IPS DF 4.7 (cell line): ENCODE data around the gene CEP164.
"Not testable (repeated sequence)": the region's sequence is repeated elsewhere in the genome, so short reads cannot be mapped to it uniquely, and the experiment has no call there.

ENCODE experiments used
- DNase-seq: peaks from one replicate; pipeline ENCODE4 v3.0.0-alpha.2; 2013; ENCODE audit warnings: low spot score; ENCODE audit errors: extremely low read depth

The CEP164 gene

DNA sequence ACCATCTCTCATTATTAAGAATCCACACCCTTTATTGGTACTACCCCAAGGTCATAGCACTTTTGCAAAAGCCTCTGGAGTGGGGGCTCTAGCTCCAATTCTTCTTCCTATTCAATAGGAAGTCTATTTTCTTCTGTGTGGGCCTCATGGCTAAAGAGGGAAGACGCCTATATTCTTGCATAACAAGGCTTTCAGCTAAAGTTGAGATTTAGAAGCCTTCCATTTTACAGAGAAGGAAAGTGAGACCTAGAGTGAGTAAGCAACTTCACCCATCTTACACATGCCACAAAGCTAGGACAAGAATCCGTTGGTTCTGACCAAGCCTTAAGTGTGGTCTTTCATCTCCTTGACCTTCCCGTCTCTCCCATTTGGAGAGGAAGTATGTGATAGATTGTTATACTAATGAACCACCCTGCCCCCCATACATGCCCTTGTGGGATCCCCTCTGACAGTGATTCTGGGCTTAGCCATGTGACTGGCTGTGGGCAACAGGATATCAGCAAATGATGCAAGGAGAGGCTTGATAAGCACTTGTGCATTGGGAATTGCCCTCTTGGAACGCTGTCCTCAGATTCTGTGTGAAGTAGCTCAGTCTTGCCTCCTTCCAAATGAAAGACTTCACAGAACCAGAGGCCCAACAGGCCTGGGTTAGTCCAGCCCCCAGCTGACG lies 23.9 kb upstream of the CEP164 start:
- DNase-seq, result no peak

- DNase-seq, result no peak
Measured at GRCh38 chr11:117305145-117305544, 22.5 kb upstream of the CEP164 start.

GRCh38 chr11:117309310-117309709 lies 18.3 kb upstream of the CEP164 start:
- DNase-seq, result no peak

GRCh38 chr11:117313091-117313490 lies 14.6 kb upstream of the CEP164 start:
- no peak for DNase-seq

GRCh38 chr11:117313828-117314768 lies 13.6 kb upstream of the CEP164 start:
- DNase-seq, result no peak

DNA sequence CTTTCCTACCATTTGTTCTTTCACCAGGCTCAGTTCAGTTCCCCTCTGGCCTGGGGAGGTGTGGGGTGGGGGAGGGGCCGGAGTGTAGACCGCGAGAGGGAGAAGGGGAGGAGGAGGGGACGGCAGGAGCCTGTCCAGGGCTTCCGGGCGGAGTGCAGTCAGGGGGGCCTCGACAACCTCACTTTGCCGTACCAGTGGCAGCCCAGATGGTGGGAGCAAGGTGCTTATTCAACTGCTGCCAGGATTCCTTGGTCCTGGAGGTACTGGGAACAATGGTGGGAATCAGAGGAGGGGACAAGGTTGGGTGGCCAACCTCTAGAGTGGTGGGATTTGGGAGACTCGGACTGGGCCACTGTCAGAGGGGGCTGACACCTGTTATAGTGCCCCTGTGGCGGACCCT lies 12.8 kb upstream of the CEP164 start:
- DNase-seq, result no peak

GRCh38 chr11:117315285-117316196 lies 12.1 kb upstream of the CEP164 start:
- DNase-seq, result no peak

DNA sequence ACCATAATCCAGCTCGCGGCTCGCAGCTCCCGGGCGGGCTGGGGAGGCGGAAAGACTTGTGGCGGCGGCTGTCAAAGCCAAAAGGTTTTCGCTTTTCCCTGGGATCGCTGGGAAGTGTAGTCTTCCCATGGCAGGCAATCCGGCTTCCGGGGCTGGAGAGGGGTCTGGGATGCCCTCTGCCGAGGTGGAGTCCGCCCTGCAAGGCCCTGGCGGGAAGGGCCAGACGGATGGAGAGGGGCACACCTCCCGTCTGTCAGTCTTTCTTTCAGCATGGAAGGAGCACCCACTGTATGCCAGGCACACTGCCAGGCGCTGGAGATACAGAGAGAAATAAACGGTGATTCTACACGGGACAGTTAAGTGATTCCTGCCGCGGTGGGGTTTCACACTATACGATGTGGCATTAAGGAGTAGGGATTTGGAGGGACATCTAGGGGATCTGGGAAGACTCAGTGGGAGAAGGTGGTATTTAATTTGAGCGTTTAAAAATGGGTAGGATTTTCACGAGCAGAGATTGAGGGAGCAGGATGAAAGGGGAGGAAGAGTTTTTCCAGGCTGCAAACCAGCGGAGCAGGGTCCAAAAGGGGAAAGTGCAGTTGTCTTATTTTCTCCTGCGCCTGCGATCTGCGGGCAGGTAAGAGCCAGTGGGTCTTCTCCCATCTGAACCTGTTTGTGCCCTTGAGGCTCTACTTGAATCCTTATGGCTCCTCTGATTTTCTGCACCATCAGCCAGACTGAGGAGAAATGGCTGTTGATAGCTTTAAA lies 11.3 kb upstream of the CEP164 start, which contains the start of gene BACE1:
BACE1 (minus strand) TSS at position 60 of the 765 bp plus-strand sequence. CDS start 461 bp downstream, outside the sequence.
- DNase-seq, result peak; percentile 75

DNA sequence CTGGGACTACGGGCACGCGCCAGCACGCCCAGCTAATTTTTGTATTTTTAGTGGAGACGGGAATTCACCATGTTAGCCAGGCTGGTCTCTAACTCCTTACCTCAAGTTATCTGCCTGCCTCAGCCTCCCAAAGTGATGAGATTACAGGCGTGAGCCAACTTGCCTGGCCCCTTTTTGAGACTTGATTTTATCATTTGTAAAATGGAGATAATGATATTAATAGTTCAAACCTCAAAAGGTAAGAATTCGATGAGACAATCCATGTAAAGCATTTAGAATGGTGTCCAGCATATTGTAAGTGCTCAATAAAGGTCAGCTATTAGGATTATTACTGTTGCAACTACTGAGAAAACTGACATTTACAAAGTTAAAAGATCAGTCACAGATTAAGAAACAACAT lies 8.9 kb upstream of the CEP164 start:
- no peak for DNase-seq

DNA sequence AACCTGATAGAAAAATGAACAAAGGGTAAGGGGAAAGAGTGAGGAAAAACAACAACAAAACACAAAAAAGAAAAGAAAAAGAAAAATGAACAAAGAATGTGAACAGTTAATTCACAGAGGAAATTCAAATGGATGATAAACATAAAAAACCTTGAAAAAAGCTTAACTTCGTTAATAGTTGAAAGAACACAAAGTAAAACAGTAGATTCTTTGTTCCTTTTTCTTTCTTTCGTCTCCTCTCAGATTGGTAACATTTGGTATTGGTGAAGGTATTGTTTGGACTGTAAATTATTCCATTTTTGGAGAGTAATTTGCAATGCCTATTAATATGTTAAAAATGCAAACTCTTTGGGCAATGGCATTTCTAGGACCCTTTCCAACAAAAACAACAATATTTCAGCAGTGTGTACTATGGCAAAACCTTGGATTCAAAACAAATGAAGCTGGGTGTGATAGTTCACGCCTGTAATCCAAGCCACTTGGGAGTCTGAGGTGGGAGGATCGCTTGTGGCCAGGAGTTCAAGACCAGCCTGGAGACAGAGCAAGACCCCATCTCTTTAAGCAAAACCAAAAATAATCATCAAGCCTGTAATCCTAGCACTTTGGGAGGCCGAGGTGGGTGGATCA lies 8.3 kb upstream of the CEP164 start:
- no peak for DNase-seq

DNA sequence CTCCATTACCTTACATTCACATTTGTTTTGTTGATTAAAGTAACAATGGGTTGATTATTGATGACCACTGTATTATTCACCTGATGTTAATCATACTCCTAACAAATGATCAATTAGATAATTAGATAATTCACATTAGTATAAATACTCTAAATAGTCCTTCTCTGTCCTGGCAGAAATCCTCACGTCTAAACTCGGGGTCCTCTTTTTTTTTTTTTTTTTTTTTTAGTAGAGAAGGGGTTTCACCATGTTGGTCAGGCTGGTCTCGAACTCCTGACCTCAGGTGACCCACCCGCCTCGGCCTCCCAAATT lies 443 bp upstream of the CEP164 start:
- not testable (repeated sequence) for DNase-seq

- no peak for DNase-seq
Measured at GRCh38 chr11:117328375-117329010, 839 bp downstream of the CEP164 start.

DNA sequence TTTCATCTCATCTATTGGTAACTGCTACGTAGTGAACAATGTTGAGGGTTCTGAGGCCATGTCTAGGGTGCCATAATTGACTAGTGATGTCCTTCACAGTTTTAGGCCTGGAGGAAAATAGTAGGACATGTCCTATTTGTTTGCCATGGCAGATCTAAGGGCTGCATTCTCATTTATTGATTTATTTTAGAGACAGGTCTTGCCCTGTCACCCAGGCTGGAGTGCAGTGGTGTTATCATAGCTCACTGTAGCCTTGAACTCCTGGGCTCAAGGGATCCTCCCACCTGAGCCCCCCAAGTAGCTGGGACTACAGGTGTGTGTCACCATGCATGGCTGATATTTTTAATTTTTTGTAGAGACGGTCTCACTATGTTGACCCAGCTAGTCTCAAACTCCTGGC lies 5.2 kb downstream of the CEP164 start:
- DNase-seq, result no peak

DNA sequence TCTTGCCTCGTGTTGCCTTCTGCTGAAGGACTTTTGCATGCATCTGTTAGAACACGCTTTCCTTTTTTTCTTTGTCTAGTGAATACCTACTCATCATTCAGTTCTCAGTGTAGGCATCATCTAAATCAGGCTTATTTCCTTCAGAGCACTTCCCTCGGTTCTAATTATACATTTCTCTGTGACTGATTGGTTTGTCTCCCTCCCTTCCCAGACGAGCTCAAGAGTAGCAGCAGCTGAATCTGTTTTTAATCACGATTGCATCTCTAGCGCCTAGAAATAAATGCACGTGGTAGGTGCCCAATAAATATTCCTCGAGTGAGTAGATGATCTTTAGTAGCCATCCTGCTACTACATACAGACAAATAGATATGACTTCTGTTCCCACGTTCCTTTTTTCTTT lies 6.3 kb downstream of the CEP164 start:
- no peak for DNase-seq

DNA sequence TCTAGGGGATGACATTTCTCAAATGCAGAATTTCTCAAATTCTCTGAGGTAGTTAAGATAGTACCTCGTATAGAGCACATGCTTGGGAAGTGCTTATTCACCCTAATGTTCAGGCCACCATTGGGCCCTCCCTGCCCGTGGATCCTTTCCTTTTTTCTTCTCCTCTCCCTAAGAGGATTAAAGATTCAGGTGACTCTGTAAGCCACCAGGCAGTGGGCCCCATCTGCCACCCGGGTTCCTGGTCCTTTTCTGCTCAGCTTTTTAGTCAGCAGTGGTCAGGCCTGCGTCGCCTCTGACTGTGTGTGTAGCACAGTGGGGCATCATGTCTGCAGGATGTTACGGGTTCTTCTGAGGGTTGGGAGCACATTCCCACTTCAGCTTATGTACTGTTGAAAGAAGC lies 7.2 kb downstream of the CEP164 start:
- no peak for DNase-seq

DNA sequence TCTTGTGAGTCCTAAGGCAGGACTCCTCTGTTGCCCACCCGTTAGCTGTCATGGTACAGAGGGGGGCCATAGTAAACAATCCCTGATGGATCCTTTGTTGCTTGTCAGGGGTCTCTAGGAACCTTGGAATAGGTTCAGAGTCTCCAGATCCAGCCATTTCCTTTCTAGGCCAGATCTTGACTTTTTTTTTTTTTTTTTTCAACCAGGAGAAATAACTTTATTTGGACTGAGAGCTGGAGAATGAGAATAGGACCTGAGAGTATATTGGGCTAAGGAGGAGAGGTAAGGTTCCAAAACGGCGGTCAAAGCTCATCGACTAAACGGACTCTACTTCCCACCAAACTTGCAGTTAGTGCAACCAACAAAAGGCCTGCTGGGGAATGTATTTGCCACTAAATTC lies 7.7 kb downstream of the CEP164 start:
- DNase-seq, result no peak

- no peak for DNase-seq
Measured at GRCh38 chr11:117337076-117337475, 9.4 kb downstream of the CEP164 start.

DNA sequence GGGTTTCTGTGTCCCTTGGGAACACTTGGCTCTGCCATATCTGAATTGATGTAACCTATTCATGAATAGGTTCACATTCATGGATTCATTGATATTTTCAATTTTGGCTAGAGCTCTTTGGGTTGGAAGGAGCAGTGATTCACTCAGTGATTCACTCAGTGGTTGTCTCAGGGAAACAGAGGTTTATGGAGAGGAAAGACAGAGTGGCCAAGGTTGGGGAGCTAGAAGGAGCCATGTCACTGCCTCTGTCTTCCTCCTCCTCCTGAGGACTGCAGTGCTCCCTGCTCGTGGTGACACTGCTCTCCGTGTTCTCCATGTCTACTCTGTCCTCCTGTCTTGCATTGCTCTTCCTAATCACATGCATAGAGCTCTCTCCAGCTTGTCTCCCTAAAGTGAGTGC lies 17.4 kb downstream of the CEP164 start:
- no peak for DNase-seq

- DNase-seq, result no peak
Measured at GRCh38 chr11:117354550-117354949, 26.9 kb downstream of the CEP164 start.
